Stimulated activated CD8-positive, alpha-beta memory T cell treated with anti-CD3 and anti-CD28 coated beads, Interleukin-2, amount 100 ng/mL, for 1 hour (primary cell): ENCODE results near the gene PLXNA4.

Experiments used
- DNase-seq, 2 donors: peaks; one replicate each; pipeline ENCODE4 v3.0.0-alpha.2; 2020; ENCODE audit warnings: low read depth in 2 of 2

Gene PLXNA4

DNA sequence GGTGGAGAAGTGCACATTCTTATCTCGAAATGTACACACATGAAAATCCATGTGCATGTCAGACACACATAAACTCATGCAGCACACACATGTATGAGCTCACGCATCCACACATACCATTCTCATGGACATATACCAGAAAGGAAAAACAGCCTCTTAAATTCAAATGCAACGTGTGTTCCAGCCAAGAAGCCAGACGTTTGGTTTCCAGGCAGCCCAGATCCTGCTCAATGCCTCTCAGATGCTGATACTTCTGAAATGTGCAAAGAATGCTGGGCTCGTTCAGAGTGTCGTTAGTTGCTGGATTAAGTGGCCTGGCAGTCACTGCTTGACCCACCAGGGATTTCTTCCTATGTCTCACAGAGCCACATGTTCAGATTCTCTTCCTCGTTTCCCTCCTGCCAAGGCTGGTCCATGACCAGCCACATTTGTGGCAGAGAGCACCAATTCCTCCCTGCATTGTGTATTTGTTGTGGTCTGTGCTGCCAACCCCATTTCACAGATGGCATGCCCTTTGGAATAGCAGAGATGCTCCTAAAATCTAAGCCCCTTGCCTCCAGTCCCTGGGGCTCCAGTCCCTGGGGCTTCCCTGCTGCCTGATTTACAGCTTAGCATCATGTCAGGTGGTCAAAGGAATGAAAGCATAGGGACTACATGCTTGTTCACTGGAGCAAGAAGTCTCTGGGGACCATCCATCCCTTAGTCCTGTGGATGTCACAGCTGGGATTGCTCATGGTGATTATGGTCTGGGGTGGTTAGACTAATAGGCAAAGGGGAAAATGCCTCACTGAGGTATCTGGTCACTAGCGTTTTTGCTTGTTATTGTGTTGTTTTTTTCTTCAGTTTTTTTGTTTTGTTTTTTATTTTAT is 426.6 kb downstream of the PLXNA4 start:
- DNase-seq: no peak

DNA sequence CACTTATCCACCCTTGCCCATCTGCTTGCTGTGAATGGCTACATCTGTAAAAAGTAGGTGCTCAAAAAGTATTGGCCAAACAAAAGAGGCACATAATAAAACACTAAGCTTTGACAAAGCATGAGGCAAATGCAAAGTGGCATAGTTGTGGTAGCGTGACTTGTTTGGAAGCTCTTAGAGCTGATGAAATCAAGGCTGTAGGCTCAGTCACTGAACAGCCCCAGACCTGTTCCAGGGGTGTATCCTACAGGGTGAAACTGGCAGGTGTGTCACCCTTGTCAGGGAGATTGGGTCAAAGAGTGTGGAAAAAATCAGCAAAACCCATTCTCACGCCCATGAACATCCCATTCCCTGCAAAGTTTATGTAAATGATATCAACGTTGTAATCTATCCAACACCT is 427.4 kb downstream of the PLXNA4 start:
- no peak for DNase-seq

DNA sequence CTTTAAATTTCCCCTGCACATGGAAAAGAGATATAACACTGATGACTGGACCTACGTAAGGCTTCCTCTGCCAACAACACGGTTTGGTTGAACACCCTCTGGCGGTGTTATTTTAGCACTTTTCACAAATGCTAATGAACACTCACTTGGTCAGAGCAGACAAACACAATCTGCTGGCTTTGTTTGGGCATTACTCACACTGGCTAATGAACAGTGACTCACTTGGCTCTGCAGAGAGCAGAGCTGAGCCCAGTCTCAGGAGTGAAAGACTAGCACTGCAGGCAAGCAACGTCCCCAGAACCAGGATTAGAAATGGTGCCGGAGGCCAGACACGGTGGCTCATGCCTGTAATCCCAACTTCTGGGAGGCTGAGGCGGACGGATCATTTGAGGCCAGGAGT is 430.8 kb downstream of the PLXNA4 start:
- DNase-seq: no peak

DNA sequence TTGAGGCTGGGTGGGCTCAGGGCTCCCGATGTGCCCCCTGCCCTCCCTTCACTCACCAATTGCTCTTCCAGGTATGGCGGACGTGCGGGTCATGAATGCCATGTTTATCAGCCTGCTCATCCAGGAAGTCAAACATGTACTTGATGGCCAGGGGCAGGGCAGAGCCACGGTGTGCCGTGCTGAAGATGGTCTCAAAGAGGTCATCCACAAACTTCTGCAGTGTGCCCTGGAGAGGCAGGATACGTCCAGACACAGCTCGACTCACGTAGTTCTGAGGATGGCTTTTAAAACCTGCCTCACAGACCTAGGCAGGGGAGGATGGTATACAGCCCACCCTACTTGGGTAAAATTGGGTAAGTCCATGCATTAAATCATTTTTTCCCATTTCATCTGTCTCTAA is 431.2 kb downstream of the PLXNA4 start:
- DNase-seq: no peak

DNA sequence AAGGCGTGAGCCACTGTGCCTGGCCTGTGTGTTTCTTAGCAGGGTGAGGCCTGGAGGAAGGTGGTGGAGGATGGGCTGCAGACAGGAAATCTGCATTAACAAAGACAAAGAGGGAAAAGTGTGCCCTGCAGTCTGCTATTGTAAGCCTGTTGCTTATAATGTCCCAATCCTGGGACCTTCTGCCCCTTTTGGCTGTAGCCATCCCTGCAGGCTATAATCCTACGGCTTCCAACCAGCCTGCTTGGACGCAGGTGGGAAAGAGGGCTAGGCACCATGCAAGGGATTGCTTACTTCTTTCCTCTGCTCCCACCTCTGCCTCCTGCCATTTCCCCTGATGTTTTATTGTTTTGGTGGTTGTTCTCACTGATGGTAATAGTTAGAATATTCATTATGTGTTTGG is 434.3 kb downstream of the PLXNA4 start:
- no peak for DNase-seq

DNA sequence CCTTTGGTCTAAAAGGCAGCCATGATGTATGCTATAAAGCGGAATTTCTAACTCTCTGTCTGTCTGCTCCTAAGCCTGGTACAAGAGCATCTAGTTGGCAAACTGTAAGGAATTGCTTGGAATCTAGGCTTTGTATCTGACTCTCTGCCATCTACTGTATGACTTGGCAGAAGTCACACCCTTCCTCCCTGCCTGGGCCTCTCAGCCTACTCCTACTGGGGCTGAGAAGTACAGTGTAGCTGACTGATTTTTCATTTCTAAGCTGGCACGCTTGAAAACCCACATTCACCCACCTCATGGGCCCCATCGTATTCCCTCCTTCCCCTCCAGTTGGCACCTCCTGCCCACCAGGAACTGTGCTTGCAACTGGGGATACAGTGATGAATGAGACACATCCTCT is 435.2 kb downstream of the PLXNA4 start:
- no peak for DNase-seq

DNA sequence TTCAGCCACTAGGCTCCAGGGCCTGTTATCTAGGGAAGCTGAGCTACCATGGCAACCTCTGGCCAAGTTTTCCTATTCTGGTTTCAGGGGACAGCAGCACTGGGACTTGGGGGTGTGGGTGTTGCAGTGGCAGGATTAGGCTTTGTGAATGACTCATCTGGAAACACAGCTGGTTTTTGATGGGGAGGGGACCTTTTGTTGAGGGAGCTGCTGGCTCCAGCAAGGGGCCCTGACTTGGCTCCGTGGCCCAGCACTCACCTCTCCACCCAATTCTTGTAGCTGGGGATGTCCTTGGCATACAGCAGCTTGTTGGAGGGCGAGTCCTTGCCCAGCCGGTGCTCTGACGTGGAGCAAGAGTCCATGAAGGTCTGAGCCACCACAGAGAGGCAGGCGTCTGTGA is 435.9 kb downstream of the PLXNA4 start:
- DNase-seq: no peak

DNA sequence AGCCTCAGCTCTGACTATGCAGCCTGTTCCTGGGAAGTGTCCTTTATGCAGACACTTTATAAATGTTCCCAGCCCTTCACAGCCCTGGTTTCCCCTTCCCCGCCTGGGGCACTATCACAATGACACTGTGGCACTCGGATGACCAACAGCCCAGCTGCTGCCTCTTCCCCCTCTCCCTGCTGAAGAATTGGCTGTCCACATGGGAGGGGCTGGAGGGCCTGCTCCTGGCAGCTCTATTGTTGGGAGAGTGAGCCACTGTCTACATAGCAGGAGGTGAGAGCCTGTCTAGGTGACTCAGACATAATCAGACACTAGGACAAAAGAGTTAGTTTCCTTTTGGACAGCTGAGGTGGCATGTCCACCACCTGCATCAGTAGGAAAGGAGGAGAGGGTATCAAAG is 437.5 kb downstream of the PLXNA4 start:
- DNase-seq: no peak

DNA sequence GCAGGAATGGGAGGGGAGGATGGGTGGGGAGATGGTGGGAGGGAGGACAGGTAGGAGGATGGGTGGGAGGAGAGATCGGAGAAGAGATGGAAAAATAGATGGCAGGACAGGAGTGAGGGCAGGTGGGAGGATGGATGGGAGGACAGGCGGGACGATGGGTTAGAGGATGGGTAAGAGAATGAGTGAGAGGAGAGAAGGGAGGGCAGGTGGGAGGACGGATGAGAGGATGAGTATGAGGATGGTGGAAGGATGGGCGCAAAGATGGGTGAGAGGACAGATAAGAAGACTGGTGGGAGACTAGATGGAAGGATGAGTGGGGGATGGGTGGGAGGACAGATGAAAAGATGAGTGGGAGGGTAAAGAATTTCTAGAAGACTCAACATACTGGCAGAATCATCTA is 438.6 kb downstream of the PLXNA4 start:
- DNase-seq: no peak

DNA sequence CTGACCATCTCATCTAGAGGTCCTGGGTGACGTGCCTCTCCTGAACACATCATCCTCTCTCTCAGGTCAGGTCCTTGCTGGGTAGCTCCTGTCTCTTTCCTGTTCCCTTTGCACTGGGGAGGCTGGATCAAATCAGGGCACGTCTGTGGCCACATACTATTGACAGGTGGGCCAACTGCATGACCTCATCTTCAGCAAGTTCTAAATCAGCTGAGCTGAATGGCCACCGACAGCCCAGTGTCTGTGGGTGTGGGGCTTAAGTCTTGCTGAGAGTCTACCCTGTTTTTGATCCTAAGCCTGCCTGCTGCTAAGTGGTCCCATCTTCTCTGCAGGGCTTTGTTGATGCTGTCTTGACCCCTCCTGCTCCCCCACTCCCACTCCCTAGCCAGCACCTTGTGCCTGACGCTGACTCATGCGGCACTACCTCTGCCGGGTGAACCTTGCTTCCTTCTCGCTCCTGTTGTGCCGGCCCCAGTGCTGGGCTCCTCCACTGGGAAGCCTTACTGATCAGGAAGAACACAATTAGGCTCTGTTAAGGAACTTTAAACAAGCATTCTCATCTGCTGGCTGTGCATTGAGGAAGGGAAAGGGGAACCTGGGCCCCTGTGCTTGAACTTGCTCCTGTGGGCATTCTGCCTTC is 440.4 kb downstream of the PLXNA4 start:
- DNase-seq: no peak

DNA sequence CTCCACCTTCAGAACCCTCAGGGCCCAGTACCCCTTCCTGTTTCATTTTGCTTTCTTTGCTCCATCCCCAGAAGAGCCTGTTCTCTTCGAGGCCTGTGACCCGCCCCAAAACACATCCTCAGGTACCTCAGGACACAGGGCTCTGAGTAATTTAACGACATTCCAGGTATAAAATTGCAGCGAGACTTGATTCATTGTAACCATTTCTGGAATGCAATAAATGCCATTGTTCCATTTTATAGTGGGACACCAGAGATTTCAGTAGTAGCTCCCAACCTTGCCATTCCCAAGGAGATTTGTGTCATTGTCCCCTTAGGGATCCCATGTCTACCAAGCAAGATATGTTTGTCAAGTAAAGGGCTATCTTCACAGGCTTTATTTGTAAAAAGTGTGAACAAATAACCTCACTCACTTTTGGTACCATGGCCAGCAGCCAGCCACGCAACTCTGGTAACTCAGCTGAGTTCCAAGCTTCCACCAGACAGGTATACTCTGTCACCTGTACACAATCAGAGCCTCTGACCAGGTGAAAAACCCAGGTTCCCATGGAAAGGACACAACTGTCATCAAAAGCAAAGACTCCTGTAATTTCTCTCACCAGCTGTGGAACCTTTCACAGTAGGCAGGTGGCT is 441.3 kb downstream of the PLXNA4 start:
- no peak for DNase-seq

DNA sequence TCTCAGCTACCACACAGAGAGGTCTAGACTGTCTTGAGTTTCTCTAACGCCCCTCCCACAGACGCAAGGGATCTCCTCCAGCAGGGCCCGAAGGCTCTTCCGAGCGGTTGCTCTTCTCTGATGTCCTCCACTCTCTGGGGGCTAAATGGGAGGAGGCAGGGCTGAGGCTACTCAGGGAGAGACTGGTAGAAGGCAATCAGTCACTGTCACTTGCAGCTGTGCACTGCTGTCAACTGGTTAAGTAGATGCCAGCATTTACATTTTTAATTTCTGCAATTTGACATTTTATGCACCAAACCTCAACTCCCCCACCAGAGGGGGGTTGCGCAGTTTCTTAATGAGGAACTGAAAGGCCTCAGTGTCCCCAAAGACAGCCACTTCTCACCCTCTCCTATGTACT is 442.8 kb downstream of the PLXNA4 start:
- DNase-seq: no peak

DNA sequence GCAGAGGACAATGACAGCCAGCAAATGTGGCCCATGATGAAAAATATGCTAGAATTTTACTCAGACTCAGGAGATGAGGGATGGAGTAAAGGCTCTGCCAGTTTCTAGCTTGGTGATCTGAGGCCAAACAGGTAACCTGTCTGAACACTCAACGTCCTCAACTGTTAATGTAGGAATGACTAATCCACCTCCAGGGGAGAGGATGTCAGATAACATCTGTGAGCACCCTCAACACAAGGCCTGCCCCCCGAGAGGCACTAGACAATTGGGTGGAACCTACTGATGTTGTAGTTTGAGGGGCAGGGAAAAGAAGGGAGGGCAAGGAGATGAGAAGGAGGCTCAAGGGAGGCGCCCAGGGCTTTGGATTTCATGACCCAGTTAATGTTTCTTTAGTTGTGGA is 445.1 kb downstream of the PLXNA4 start:
- no peak for DNase-seq

DNA sequence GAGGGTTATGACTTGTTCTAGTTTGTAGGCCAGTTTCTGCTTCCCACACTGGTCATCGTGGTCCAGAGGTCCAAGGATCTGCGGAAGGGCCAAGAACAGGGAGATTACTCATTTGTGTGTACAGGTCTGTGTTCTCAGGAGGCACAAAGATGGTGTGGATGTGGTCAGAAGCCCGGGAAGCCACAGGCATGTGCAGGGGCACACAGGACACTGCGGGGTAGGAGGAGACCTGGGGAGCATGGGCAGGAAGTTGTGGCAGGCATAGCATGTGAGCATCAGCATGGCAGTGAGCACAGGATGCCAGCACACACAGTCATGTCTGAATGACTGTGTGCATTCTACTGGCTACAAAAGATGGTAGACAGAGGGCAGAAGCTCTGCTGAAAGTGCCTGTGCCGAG is 445.8 kb downstream of the PLXNA4 start:
- no peak for DNase-seq

DNA sequence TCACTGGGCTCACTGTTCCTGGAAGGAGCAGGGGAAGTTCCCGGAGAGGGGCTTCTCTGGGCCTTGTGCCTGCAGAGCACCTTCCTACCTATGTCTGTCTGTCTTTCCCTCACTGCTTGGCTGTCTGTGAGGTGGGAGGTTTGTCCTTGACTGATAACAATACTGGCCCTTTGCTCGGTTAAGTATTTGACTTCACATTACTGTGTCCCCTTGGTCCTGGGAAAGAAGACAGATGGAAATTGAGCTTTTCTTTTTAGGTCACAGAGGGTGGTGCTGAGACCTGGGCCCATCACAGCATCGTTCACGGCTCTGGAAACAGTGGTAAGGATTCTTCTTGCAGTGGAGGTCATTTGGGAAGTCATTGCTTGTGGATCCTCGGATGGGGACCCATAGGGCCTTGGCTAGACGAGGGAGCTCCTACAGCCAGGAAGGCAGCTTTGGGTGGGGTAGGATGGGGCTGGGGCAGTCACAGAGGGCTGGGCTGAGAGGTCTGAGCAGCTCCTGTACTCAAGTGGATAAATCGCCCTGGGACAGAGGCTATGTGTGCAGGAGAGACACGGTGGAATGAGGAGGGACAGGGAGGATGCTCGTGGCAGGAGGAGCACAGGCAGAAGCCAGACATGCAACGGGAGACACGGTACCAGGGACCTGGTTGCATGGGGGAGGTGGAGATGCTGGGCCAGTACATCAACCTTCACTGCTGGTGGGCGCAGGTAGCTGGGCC is 450.2 kb downstream of the PLXNA4 start:
- no peak for DNase-seq

DNA sequence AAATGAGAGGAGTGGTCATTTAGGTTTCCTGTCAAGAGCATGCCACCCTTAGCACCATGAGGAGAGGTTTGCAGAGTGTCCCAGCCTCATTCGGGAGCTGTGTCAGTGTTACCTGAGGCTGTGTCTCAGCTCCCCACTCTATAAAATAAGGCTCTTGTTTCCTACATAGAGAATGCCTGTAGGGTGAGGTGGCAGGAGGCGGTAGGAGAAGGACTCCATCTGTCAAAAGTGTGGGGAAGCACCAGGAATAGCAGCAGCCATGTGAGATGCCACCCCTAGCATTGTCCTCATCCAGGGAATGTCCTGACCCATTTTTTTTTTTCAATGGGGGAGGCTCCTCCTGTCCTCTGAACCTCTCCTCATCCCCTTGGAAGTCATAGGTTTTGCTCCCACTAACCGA is 451.2 kb downstream of the PLXNA4 start:
- DNase-seq: no peak

DNA sequence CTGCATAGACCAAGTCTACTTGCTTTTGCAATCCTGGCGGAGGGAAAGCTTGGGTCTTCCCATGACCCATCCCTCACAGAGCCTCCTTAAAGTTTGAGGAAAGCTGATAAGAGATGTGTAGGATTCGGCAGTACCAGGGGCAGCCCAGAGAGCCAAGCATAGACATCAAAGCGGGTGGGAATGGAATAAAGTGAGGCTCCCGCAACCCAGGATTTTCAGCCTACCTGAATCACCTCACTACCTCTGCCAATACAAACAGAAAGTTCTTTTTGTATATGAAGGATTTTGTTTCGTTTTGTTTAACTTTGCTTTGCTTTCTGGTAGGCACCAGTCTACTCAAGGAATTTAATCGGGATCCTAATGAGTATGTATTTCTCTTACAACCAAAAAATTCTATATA is 451.7 kb downstream of the PLXNA4 start:
- no peak for DNase-seq

DNA sequence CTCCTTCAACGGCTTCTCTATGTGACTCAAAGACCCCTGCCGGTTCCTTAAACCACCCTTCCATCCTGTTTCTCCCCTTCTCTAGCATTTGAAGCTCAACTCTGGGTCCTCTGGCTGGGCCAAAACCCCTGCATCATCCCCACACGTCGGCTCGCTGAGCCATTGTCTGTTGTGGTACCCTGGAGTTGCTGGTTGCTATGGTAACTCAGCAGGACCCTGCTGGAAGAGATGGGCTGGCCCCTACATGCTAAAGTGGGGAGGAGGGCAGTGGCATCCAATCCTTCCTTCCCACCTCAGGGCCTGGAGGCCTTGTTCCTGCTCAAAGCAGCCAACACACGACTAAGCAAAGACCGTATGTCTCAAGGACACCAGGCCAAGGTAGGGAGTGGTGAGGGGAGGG is 452.5 kb downstream of the PLXNA4 start:
- DNase-seq: no peak

DNA sequence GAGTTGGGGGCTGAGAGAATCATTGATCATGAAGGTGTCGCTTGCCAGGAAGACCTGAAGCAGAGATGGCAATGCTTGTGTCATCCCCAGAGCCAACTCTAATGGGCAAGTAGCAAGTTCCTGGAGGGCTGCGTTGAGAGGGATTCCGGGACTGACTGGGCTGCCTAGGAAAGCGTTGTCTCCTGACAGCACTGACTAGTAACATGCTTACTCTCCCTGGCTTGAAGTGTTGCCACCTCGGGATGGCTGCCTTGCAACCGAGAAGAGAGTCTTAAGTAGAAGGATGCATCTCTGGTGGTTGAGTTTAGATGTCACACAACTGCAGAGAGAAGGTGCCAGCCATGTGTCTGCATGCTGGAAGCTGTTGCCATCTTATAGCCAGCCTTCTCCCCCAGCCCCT is 453.4 kb downstream of the PLXNA4 start:
- no peak for DNase-seq

DNA sequence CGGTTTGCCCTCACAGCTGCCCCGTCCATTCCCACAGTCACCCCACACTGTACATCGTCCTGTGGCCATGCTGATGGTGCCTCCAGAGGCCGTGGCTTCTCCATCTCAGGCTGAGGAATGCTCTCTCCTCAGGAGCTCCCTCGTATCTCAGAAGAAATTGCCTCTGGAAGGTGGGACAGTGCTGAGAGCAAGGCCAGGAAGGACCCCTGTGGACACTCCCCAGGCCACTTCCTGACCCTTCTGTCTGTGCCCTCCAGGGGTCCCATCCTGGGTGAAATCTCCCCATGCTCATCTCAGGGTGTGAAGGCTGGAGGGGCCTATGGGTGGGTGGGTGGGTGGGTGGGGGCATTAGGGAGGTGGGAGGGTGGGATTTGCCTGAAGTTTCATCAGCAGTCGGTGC is 454.3 kb downstream of the PLXNA4 start:
- no peak for DNase-seq

DNA sequence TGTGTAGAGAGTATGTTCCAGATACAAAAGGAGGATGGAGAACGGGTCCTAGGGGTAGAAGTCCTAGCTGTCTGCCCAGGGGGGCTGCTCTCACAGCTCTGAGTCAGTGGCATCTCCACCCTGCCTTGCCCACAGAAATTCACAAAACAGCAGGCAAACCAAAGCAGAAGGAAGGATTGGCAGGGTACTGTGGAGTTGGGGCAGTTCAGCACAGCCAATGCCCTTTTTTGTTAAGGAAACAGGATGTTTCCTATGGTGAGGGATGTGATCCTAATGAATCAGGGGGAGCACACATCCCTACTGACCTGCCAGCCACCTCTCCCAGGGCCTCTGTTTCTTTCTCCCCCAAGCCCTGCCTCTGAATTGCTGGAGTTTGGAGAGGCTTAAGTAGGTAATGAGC is 457.6 kb downstream of the PLXNA4 start:
- no peak for DNase-seq

DNA sequence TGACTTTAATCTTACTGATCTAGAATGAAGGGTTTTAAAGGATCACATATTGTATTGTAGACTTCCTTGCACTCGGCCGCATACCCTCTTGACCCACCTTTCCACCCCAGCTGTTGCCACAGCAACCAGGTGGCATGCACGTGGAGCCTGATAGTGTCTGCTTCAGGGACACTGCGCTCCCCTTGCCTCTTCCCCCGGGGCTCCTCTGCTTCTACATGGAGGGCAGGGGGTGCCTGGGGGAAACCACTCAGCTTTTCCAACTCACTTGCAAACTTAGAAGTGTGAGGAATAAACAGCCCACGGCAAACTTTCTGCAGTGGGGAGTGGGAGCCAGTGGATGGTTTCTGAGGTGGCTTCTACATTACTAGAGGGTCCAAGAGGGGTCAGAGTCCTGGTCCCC is 458.6 kb downstream of the PLXNA4 start:
- DNase-seq: no peak
